HTR-8/SVneo (cell line): ENCODE results near the gene AGGF1.
"Not testable (repeated sequence)": the region's sequence is repeated elsewhere in the genome, so short reads cannot be mapped to it uniquely, and the experiment has no call there.

Experiments used
- DNase-seq: peaks from one replicate; pipeline ENCODE4 v3.0.0; 2011; ENCODE audit warnings: low spot score, mixed read lengths; ENCODE audit not compliant: insufficient read length
- FAIRE-seq: peaks from 2 replicates; lab custom pipeline; 2011; peaks lifted over from hg19 to GRCh38; lab: Jason Lieb, UNC

AGGF1 gene

DNA sequence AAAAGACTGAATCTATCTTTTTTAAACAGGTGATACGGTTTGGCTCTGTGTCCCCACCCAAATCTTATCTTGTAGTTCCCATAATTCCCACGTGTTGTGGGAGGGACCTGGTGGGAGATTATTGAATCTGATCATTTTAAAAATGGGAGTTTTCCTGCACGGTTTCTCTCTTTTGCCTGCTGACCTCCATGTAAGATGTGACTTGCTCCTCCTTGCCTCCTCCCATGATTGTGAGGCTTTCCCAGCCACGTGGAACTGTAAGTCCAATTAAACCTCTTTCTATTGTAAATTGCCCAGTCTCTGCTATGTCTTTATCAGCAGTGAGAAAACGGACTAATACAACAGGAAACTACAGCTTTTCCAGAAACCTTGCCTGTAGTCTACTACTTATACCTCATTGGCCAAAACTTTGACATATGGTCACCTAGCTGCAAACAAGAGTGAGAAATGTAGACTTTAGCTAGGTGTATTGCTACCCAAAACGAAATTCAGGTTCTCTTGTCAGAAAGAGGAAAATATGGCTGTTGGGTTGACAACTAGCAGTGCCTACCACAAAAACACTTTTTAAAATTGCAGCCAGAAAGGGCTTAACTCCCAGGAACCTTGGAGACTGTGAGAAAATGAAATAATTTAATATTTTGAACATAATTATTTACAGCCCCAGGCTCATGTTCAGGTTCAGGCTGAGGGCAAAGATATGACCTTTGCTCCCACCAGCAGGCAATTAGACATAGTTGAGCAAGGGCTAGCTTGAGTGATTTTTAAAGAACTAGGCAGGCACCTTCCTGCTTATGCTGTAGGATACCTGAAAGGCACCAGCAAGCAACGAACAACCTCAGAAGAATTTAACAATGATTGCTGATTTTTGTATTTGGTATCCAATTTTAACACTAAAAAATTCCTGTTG, 7.4 kb upstream of the AGGF1 start:
- DNase-seq (no peak), FAIRE-seq (no peak)

DNA sequence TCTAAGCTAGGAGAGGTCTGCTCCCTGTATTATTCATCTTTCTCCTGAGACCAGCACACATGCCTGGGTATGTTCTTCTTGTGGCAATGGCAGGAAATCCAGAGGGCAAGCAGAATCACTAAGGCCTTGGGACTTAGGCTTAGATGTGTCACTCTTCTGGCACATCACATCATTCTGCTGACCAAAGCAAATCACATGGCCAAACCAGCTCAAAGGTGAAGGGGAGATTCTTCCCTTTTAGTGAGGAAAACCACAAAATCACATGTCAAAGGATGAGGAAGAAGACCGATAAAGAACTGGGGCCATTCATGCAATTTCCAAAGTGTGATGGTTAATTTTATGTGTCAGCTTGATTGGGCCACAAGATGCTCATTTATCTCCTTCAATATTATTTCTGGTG, 5.7 kb upstream of the AGGF1 start:
- DNase-seq (no peak), FAIRE-seq (peak; percentile 13)

DNA sequence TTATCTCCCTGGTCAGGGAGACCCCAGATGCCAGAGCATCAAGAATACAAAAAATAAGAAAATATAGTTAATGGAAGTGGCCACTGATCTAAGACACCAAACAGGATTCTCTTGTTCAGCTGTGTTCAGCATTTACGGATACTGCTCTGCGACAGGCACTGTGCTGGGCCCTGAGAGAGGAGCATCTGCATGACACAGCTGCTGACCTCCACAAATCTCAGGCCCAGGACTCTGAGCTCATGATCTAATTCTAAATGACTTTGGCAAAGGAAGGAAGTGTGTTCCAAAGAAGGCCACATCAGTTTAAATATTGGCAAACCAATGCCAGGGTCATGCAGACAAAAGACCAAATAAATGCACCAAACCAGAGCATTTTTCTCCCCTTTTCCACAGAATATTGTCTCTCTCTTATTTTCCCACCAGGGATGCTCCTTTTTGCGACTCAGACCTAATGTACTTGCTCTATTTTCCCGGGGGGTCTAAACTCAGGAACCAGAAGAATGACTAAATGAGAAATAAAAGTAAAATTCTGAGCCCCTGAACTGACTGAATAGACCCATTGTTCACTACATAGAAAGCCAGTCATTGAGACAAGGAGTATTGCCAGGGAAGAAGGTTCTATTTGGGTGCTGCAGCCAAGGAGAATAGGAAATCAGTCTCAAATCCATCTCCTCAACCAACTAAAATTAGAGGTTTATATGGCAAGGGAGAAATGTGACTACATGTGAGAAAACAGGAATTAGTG, 1.4 kb upstream of the AGGF1 start:
- FAIRE-seq: no peak
- DNase-seq: no peak

DNA sequence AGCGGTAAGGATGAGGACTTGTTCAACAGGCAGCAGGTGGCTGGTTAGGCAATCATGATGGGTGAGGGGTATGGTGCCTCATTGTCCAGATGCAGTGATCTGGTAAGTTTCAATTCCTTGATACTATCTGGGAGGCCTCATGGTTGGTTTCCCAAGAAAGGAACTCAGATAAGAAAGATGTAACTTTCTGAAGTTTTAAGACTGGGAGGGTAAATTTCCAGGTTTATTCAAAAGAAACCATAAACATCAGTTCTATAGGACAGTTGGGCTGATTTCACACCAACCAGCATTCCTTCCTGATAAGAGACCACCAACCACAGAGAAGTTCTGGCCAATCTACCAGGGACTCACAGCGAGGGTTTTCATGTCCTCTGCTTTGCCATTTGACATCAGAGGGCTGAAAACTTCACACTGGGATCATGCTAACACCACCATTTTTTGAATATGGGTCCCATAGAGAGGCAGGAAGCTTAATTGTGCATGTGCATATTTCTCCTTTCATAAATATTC, 773 bp upstream of the AGGF1 start:
- DNase-seq (no peak), FAIRE-seq (no peak)

DNA sequence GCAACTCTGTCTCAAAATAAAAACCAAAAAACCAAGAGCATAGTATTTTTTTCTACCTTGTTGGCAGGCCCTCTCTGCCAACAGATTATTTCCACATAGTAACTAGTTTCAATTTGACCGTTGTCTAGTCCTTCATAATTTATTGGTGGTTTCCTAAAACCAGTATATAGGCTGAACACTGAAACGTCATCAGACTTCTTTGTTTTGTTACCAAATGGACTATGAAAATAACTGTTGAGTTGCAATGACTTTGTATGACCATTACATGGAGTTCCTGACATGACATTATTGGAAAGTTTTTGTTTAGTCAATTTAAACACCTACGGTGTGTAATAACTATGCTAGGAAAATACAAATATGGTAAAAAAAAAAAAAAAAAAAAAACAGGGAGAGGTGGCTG, 1.7 kb downstream of the AGGF1 start:
- no peak for FAIRE-seq
- DNase-seq: no peak

DNA sequence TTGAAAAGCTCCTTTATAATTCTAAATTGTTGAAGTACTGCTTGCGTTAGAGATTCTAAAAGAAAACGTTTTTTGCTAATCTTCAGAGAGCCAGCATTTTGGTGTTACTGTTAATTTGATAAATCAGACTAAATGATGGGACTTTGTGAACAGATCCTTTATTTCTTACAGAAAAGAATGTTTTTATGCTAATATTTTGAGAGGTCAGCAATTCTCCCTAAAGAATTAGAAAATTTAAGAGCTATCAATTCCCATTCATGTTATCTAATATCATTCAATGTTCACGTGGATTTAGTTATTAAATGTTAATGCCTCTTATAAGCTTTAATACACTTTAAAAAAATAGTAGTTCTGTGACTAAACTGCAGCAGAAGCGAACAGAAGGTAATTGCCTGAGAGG, 2.4 kb downstream of the AGGF1 start:
- no peak for DNase-seq
- FAIRE-seq: no peak

DNA sequence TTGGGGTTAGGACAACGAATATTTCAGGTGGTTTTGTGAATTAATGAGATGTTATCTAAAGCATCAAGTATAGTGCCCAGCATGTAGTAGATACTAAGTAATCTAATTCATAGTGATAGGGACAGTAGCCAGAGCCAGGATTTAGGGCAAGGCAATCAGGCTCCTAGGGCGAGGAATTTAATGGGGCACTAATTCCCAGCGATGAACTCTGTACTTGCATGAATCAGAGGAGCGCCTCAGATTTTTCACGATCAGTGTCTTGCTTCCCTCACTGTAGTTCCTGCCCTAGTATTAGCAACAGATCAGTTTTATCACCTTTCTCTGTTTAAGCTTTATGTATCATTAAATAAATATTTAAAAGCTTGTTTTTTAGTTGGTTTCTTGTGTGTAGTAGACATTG, 3.1 kb downstream of the AGGF1 start:
- DNase-seq (no peak), FAIRE-seq (no peak)

DNA sequence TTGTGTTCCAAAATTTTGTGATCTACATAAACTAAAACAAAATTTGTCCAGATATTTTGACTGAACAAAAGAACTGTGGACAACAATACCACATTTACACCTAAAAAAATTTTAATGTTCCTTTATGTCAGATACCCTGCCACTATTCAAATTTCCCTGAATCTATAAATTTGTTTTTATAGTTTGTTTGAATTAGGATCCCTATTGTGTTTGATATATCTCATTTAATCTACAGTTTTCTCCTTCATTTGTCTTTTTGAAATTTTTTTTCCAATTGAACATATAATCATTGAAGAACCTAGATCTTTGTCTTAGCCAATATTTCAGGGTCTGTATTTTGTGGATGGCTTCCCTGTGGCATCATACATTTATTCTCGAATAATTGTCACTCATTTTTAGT, 5.7 kb downstream of the AGGF1 start:
- FAIRE-seq (no peak), DNase-seq (no peak)

DNA sequence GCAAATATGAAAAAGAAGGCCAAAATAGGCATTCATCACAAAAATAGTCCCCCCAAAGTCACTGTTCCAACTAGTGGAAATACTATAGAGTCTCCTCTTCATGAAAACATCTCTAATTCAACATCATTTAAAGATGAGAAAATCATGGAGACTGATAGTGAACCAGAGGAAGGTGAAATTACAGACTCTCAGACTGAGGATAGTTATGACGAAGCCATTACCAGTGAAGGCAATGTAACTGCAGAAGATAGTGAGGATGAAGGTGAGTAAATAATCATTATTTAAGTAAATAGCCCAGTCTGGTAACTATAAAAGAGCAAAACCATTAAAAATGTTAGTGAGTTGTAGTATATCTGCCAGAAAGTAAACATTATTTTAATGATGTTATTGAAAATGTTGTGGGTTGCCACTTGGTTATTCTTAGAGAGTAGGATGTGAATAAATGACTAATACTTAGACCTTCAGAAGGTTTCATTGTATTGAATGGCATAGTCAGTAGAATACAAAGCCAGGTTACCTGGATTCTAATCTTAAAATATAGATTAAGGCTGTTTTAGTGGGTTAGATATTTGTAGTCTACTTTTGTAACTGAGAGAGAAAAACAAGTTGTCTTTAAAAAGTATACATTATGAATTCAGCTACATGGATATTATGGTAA, 16.3 kb downstream of the AGGF1 start:
- FAIRE-seq (no peak), DNase-seq (no peak)

DNA sequence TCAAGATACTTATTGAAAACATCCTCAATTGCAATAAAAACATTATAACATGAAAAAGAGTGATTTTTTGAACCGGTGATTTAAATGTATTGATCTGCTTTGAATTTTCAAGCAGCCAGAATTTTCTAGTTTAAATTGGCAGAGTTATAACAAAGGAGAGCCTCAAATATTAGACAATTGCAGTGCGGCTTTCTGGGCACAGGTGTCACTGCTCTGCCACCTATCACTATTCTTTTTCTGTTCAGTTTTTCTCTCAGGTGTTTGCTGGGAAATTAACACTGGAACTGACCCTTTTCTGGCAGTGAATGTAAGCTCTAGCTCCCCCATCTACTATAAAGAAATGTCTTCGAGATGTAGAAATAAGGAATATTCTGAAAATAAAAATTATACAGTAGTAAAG, 33.8 kb downstream of the AGGF1 start:
- FAIRE-seq (no peak), DNase-seq (no peak)

DNA sequence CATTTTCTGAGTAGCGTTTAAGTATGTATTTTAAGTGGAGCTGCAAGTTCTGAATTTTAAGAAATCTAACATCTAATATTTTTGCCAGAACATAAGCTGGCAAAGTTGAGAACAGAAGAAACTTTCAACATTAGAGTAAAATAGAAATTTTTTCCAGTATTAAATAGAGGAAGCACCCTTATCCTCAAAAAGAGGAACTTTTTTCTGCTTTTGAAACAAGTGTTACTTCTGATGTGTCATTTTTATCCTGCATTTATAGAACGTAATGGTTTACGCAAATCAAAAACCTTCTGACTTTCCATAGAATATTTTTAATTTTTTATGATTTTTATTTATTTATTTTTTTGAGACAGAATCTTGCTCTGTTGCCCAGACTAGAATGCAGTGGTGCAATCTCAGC, 35.1 kb downstream of the AGGF1 start:
- DNase-seq: no peak
- FAIRE-seq: no peak

DNA sequence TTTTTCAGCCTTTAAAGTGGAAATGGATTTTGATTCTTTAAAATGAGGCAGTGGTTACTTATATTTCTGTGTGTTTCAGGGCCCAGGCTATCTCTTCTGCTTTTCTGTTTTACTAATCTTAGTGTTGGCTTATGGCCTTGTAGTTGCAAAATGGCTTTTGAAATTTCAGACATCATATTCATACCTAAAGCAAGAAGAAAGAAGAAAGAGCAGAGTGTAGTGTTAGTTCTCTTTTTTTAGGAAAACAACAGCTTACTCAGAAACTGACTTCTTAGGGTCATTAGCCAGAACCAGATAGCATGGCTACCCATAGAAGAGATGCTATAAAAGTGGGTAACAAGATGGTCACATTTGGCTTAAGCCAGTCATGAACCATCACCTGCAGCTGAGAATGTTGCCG, 36.0 kb downstream of the AGGF1 start:
- DNase-seq (no peak), FAIRE-seq (no peak)

DNA sequence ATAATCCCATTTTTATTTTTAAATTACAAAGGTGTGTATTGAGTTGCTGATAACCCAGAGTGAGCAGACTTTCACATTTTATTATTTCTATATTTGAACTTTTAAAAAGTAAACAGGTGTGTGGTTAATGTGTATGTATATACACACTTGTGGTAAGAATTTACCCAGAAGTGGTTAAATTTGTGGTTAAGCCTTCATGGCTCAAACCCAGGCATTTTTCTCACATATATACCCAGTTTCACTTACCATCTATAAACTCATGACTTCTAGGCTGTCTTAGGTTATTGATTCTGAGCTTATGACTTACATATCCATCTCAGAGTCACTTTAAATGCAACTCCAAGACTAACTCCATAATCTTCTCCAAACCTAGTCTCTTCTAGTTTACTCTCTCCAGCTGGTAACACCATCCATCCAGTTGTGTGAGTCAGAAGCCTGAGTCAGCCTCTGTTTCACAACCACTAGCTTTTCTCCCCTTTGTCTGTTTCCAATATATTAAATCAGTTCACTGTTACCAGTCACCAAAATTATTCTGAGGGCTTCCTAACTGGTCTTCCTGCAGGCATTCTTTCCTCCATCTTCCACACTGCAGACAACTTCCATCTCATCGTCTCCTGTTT, 36.7 kb downstream of the AGGF1 start:
- FAIRE-seq (no peak), DNase-seq (no peak)

DNA sequence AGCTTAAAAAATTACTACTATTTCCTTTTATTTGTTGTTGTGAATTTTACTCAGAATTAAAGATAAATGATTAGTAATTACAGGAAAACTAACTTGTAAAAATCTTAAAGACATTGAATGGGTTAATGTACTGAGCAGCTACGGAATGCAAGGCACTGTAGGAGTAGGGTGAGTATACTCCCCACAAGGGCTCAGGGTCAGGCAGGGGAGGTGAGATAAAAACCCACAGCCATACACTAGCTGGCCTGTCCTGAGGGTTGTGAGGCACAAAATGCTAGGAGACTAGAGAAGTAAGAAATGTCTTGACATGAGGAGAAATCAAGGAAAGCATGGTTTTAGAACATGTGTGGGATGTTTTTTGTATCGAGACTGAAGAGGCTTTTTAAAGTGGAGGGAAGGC, 43.5 kb downstream of the AGGF1 start:
- DNase-seq (no peak), FAIRE-seq (no peak)

DNA sequence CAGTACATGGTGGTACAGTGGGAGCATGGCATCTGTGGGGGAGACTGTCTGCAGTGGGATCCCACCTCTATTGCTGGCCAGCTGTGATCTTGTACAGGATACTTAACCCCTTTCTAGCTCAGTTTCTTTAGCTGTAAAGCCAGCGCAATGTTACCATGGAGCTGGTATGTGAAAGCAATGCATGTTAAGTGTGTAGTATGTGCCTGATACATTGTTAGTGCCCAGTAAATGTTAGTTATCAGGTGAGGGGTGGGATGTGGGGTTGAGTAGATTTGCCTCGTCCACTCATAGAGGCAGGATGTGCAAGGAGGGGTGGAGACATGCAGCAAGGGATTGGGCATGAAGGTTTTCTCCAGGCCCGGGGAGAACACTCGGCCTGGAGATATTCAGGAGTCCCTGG, 44.5 kb downstream of the AGGF1 start:
- DNase-seq: no peak
- no peak for FAIRE-seq

DNA sequence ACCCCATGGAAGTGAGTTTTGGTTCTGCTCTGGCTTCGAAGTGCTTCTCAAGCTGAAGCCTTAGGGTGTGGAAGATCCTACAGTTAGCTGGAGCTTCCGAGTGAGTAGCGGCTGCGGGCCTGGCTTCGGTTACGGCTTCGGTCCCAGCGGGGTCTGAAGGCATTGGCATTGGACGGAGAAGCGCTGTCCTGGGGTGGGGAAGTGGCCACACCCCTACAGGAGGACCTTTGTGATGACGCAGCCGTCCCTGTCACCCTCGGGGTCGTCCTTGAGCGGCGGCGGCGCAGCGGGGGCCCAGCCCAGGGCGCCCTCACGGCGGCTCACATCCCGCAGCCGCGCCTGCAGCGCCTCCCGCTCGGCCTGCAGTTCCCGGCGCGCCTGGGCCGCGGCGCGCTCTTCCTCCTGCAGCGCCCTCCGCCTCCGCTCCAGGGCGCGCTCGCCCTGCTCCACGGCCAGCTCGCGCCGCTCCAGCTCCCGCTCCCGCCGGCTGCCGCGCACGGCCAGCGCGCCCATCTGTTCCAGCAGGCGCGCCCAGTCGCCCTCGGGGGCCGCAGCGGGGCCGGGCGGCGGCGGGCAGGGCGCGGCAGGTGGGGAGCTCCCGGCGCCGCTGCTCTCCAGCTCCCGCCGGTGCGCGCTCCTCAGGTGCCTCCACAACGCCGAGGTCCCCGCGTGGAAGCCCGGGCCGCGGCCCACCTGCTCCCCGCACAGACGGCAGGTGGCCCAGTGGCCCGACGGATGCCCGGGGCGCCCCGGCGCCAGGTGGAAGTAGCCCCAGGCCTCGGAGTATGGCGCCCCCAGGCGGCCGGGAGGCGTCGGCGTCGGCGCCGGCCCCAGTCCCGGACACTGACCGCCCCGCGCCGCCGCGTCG, 47.0 kb downstream of the AGGF1 start:
- no peak for FAIRE-seq
- DNase-seq: peak; percentile 30

DNA sequence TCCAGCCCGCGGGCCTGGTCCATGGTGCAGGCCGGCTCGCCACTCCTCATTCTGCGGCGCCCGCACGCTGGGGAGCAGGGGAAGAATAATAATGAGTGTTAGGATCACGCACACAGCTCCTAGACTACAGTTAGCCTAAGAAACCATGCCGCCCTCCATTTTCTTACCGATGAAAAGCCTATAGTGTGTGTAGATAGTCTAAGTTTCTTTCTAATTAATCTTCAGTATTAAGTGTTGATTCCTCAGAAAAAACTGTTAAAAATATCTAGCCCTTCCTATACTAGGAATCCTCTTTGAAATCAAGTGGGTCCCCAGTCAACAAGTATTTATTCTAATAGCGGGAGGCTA, 47.6 kb downstream of the AGGF1 start:
- DNase-seq (no peak), FAIRE-seq (no peak)

DNA sequence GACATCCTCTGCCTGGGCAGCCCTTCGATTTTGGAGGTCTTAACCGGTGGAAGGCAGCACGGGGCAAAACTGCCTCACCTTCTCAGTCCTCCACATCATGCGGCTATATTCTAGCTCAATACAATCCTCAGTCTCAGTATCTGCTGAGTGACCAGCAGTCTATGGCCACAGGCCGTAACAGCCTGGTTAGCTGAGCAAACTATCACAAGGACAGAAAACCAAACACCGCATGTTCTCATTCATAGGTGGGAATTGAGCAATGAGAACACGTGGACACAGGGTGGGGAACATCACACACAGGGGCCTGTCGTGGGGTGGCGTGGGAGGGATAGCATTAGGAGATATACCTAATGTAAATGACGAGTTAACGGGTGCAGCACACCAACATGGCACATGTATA, 50.3 kb downstream of the AGGF1 start:
- not testable (repeated sequence) for FAIRE-seq

DNA sequence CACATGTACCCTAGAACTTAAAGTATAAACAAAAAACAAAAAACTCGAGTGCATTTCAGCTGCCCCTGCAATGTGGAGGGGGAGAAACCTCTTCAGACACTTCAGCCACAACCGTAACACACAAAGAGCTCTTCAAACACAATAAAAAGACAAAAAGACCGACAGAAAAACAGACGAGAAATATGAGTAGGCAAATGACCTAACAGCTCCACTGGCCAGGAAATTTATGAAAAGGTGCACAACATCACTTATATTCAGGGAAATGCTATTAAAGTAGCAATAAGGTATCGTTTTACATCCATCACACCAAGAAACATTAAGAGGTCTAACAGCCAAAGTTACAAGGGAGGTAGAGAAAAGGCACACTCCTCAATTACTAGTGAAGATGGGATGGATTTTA, 50.7 kb downstream of the AGGF1 start:
- FAIRE-seq: no peak

More for the DNA sequence above, 50.3 kb downstream of the AGGF1 start:
- not testable (repeated sequence) for DNase-seq

DNA sequence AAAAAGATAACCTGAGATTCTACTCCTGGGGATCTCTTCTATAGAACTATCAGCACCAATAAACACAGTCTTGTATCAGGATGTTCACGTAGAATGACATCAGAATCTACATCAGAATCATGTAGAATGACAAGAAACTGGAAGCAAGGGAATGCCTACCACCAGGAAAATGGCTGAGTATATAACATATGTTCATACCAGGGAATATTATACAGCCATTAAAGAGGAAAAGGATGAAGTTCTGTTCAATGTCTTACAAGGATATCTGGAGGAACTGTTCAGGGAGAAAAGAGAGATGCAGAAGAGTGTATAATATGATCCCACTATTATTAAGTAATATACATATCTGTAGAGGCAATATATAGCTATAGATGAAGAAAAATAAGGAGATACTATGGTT, 52.1 kb downstream of the AGGF1 start:
- no peak for FAIRE-seq
- DNase-seq: no peak

More for the DNA sequence above, 50.7 kb downstream of the AGGF1 start:
- no peak for DNase-seq
